ENCODE results near the gene CYB5R3.
"Not testable (repeated sequence)": the region's sequence is repeated elsewhere in the genome, so short reads cannot be mapped to it uniquely, and the experiment has no call there.

CYB5R3 gene

GRCh38 chr22:42622061-42622710, 27.0 kb downstream of the CYB5R3 start:
- DNase-seq: no peak

- DNase-seq: peak in 1 of 2 experiments; percentile 26
Measured at GRCh38 chr22:42621505-42622002, 27.6 kb downstream of the CYB5R3 start.

DNA sequence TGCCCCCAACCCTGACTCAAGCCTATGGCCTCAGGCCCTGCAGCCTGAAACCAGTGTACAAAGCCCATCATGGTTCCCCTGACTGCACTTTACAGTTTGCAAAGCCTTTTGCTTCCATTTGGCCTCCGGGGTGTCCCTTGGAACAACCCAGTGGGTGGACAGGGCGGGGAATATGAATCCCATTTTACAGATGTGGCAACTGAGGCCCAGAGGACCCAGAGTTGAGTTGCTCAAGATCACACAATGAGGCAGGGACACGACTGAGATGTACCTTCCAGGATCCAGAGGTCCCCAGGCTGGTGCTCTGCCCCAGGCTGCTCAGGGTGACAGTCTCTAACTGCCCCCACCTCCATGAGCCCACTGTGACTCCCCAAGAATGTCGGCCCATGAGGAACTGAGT, 29.1 kb downstream of the CYB5R3 start:
- DNase-seq: no peak

GRCh38 chr22:42619261-42620063, 29.7 kb downstream of the CYB5R3 start:
- no peak for DNase-seq

DNA sequence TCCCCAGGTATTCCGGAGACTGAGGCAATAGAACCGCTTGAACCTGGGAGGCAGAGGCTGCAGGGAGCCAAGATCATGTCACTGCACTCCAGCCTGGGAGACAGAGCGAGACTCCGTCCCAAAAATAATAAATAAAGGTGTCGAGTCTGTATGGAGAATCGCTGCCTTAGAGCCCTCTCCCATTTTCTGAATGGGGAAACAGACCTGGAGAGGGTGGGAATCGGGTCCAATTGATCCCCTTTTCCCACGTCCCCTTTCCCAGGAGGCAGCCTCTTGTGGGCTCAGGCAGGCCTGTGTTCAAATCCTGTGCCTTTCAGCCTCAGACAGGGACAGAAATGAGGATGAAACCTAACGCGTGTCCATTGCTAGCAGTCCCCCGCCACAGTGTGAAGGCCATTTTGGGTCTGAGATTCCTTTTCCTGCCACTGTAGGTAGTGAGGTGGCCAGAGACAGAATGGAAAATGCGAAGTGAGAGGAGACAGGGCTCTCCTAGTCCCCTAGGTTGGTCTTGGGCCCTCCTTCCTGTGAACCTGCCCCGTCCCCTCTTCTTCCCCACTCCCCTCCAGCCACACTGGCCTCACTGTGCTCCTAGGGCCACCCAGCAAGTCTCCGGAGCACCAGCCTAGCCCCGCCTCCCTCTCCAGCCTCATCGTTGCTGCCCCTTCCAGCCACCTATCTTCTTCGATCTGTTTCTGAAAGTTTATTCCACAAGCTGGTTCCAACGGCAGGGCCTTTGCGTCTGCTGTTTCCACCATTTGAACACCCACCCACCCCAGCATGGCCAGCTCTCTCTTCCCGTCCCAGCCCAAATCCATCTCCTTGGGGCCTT, 31.8 kb downstream of the CYB5R3 start:
- no peak for DNase-seq

DNA sequence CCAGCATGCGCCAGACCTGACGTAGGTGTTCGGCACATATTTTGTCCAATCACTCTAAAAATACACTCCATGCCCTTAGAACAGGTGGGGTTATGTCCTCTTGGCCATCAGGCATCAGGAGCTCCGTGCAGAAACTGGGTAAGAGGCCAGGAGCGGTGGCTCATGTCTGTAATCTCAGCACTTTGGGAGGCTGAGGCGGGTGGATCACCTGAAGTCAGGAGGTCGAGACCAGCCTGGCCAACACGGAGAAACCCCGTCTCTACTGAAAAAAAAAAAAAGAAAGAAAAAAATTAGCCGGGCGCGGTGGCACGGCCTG, 33.4 kb downstream of the CYB5R3 start:
- DNase-seq: not testable (repeated sequence)

DNA sequence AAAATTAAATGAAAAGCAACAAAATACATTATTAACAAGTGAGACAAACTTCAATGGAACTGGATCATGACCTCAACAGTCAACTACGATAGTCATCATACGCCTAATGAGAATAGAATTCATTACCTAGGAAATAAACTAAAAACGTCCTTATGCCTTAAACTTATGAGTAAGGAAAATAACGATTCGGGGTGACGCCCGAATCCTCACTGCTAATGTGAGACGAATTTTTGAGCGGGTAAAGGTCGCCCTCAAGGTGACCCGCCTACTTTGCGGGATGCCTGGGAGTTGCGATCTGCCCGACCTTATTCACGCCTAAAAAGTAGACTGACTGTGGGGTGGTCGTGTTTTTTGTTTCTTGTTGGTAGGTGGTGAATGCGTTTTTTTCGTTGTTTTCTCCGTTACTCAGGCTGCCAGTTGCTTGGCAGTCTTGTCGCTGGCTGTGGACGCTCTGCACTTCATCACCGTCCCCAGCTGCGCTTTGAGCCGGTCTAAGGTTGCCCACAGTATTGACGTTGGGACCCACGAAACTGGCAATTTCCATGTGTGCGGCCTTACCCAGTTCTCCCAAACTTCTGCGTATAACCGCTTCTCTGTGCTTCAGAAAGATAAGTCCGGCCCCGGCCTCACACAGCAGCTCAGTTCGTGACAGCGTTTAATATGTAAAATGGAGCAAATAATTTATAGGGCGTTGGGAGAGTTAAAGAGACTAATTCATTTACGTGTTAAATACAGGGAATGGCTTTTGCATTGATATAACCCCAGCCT, 33.9 kb downstream of the CYB5R3 start:
- DNase-seq: peak; percentile 82 to 93

- DNase-seq: peak; percentile 96 to 98
Measured at GRCh38 chr22:42614312-42615091, 34.7 kb downstream of the CYB5R3 start, which contains the start of gene POLDIP3. POLDIP3 (minus strand) TSS chr22:42614883; CDS start chr22:42614857, 26 bp downstream.

GRCh38 chr22:42613872-42614301, 35.3 kb downstream of the CYB5R3 start:
- DNase-seq: no peak

- DNase-seq: no peak
Measured at GRCh38 chr22:42612336-42612735, 36.9 kb downstream of the CYB5R3 start.

DNA sequence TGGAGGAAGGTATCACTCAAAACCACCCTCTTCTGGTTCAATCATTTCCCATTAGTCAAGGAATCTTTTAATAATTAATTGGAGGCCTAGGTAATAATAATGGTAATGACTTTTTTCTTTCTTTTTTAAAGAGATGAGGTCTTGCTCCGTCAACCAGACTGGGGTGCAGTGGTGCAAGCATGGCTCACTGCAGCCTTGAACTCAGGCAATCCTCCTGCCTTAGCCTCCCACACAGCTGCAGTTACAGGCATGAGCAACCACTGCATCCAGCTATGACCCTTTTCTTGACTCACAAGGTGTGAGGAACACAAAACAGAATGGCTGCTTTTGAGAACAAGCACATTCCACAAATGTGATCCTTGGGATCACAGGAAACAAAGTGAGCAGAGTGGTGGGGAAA, 38.1 kb downstream of the CYB5R3 start:
- DNase-seq: no peak

- no peak for DNase-seq
Measured at GRCh38 chr22:42610186-42610585, 39.0 kb downstream of the CYB5R3 start.

GRCh38 chr22:42608823-42609361, 40.3 kb downstream of the CYB5R3 start:
- no peak for DNase-seq

- DNase-seq: no peak
Measured at GRCh38 chr22:42608136-42608822, 40.9 kb downstream of the CYB5R3 start.

- DNase-seq: not testable (repeated sequence)
Measured at GRCh38 chr22:42607641-42608040, 41.6 kb downstream of the CYB5R3 start.

- no peak for DNase-seq
Measured at GRCh38 chr22:42604403-42604802, 44.8 kb downstream of the CYB5R3 start.

DNA sequence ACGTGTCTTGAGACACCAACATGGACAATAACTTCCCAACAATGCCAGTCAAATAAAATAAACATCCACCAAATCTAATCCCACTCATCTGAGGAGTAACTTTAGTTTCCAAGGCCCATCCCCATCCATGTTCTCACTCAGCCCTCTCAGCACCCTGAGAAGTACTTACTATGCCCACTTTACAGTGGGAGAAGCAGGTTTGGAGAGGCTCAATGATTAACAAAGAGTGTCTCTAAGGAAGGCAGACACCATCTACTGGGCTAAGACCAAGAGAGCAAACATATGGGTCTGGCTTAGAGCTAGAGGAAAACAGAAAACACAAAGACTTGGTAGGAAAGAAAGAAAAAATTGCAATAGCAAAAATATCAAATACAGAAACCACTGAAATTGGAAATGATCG, 45.8 kb downstream of the CYB5R3 start:
- no peak for DNase-seq

DNA sequence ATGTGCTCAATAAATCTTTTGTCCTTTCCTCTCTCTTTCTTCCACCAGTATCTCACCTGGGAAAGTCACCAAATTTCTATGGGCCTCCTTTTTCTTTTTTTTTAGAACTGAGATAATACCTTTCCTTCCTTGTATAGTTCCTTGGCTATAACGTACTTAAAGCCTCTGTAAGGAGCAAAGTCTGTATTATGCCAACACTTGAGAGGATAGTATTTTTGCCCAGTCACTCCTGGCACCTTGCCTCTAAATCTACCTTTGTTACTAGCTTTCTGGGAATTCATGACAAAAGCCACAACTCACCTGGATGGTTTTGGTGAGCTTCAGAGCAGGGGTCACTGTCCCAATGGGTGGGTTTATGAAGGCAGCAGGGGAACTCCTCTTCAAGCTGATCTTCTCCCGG, 46.7 kb downstream of the CYB5R3 start:
- no peak for DNase-seq

- DNase-seq: no peak
Measured at GRCh38 chr22:42601879-42602465, 47.2 kb downstream of the CYB5R3 start.

DNA sequence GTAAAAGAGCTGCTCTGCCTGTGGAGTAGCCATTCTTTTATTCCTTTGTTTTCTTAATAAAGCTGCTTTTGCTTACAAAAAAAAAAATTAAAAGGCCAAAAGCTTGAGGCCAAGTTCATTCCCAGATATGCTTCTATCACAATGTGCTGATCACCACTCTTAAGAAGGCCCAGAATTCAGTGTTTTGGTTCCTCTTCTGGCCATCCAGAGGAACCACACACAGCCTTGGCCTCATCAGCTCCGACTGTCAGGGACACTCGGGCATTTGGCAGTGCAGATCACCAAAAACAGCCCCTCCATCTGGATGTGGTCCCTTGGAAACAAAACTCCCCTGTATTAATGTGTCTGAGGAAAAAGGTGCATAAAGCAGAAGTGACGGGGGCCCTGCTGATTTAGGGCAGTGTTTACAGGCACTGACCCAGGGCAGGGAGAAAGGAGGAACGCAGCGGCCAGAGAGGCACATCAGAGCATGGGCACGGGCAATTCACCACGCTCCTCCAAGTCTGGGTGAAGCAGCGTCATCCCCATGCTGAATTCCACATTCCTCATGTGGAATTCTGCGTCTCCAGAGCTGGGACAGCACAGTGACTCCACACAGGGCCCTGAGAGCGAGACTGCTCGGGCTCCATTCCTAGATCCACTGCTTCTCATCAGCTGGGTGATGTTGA, 52.2 kb downstream of the CYB5R3 start:
- DNase-seq: no peak
